B cell (primary cell): ENCODE measurements around the gene CNNM4. TPM values are rescaled to one million over a fixed set of nuclear protein-coding genes. Genes with fewer than 3 reads are reported as not detected.

ENCODE experiments used
- ATAC-seq: fragments of 200-7000 bp; cut with Tn5 transposase; one replicate; pipeline ENCODE4 v1.10.0; 2021; ENCODE audit warnings: low read depth, mild to moderate bottlenecking, moderate number of reproducible peaks, moderate library complexity
- CTCF ChIA-PET: fragments of 350-600 bp; sonication (Branson Sonifier 250); formaldehyde crosslinking; loops from one replicate; lab custom pipeline; 2021; ENCODE audit warnings: antibody characterized with exemption, inconsistent platforms; lab: Charles Lee
- POLR2A ChIA-PET: fragments of 350-600 bp; sonication (Branson Sonifier 250); formaldehyde crosslinking; loops from one replicate; lab custom pipeline; 2021; ENCODE audit warnings: antibody characterized with exemption; lab: Charles Lee
- DNase-seq: peaks from one replicate; pipeline ENCODE4 v3.0.0; 2013
- H2AFZ ChIP-seq: 2 replicates; pipeline ENCODE4 v1.6.1; 2012; ENCODE audit warnings: mild to moderate bottlenecking, low read depth, low read length; ENCODE audit not compliant: insufficient read depth, poor library complexity, severe bottlenecking
- H3K27ac ChIP-seq, 2 donors: 1 replicate in 1 of 2; 2 replicates in 1 of 2; pipeline ENCODE4 v1.5.1; 2012 to 2013; ENCODE audit warnings: low read length in 2 of 2, mild to moderate bottlenecking in 2 of 2, moderate library complexity in 1 of 2
- H3K27me3 ChIP-seq, 4 experiments: fragments of 200-600 bp in 1 of 4; sonication (generic) in 1 of 4; replicated peaks in 1 of 4; 1 replicate in 2 of 4; 2 replicates in 2 of 4; pipeline versions ENCODE4 v1.6.1 to v1.7.0; 2013 to 2016; ENCODE audit warnings: low read length in 3 of 4, mild to moderate bottlenecking in 2 of 4, mixed read lengths in 1 of 4, moderate library complexity in 1 of 4; ENCODE audit not compliant: insufficient read depth in 4 of 4, control insufficient read depth in 3 of 4; ENCODE audit errors: control extremely low read depth in 1 of 4
- H3K36me3 ChIP-seq, 2 experiments: replicated peaks in 1 of 2; 1 replicate in 1 of 2; 2 replicates in 1 of 2; pipeline versions ENCODE4 v1.6.1 to v1.7.1; 2013; ENCODE audit warnings: low read length in 1 of 2; ENCODE audit not compliant: insufficient read depth in 2 of 2, control insufficient read depth in 1 of 2; ENCODE audit errors: control extremely low read depth in 1 of 2, extremely low read depth in 1 of 2
- H3K4me1 ChIP-seq, 2 donors: fragments of 200-600 bp in 1 of 2; sonication (generic) in 1 of 2; 1 replicate in 1 of 2; 2 replicates in 1 of 2; pipeline versions ENCODE4 v1.5.1 to v1.6.1; 2013 to 2017; ENCODE audit warnings: low read length in 2 of 2; ENCODE audit not compliant: control insufficient read depth in 2 of 2, insufficient read depth in 2 of 2
- H3K4me2 ChIP-seq: replicated peaks from 2 replicates; pipeline ENCODE3; 2012; ENCODE audit warnings: mild to moderate bottlenecking, low read depth, low read length; ENCODE audit not compliant: poor library complexity, severe bottlenecking
- H3K4me3 ChIP-seq, 5 experiments: fragments of 200-600 bp in 1 of 5; sonication (generic) in 1 of 5; 1 replicate in 3 of 5; 2 replicates in 2 of 5; pipeline versions ENCODE4 v1.5.1 to v1.7.0; 2011 to 2016; ENCODE audit warnings: low read length in 4 of 5, mild to moderate bottlenecking in 4 of 5, low read depth in 2 of 5, control low read depth in 1 of 5, moderate library complexity in 1 of 5; ENCODE audit not compliant: insufficient read depth in 1 of 5; ENCODE audit errors: control extremely low read depth in 1 of 5, extremely low read depth in 1 of 5
- H3K79me2 ChIP-seq: fragments of 200-600 bp; sonication (generic); one replicate; pipeline ENCODE4 v1.6.0; 2016; ENCODE audit warnings: low read length; ENCODE audit not compliant: control insufficient read depth, insufficient read depth
- H3K9ac ChIP-seq: fragments of 200-600 bp; sonication (generic); 2 replicates; pipeline ENCODE4 v1.6.1; 2017; ENCODE audit warnings: mild to moderate bottlenecking, low read length, moderate library complexity
- H3K9me3 ChIP-seq, 3 donors: one replicate each; pipeline versions ENCODE4 v1.6.1 to v1.7.1; 2013; ENCODE audit warnings: low read length in 2 of 3; ENCODE audit not compliant: control insufficient read depth in 2 of 3, insufficient read depth in 1 of 3; ENCODE audit errors: control extremely low read depth in 1 of 3
- H4K20me1 ChIP-seq: 2 replicates; pipeline ENCODE4 v1.6.0; 2012; ENCODE audit warnings: mild to moderate bottlenecking, low read length; ENCODE audit not compliant: insufficient read depth, control insufficient read depth, poor library complexity, severe bottlenecking
- H3K27ac Mint-ChIP-seq: one replicate; pipeline ENCODE4 v1.8.0; 2021; ENCODE audit warnings: mixed read lengths
- H3K27me3 Mint-ChIP-seq: one replicate; pipeline ENCODE4 v1.8.0; 2021; ENCODE audit warnings: mixed read lengths
- H3K4me1 Mint-ChIP-seq: one replicate; pipeline ENCODE4 v1.8.0; 2021; ENCODE audit warnings: mixed read lengths
- H3K4me3 Mint-ChIP-seq: one replicate; pipeline ENCODE4 v1.8.0; 2021; ENCODE audit warnings: mixed read lengths
- H3K9me3 Mint-ChIP-seq: one replicate; pipeline ENCODE4 v1.8.0; 2022; ENCODE audit warnings: mixed read lengths; ENCODE audit not compliant: insufficient read depth
- EZH2 ChIP-seq: IDR thresholded peaks from 2 replicates; pipeline ENCODE4 v1.6.1; 2012; ENCODE audit warnings: borderline replicate concordance, low read depth, mild to moderate bottlenecking, moderate library complexity, low read length; ENCODE audit not compliant: insufficient read depth, poor library complexity, severe bottlenecking
- WGBS: methylation state at CpG from one replicate; pipeline ENCODE4 v1.1.5; 2013; ENCODE audit warnings: missing lambda C conversion rate; ENCODE audit not compliant: insufficient coverage; 5-methylcytosine and 5-hydroxymethylcytosine counted together
- intact Hi-C: fragments of 100-400 bp; cut with micrococcal nuclease; formaldehyde crosslinking; loops from one replicate; pipeline ENCODE4 v1.10.0; 2022
- polyA minus RNA-seq: library from RNA; depleted of rRNA, polyadenylated mRNA; stranded (reverse); fragments of >200 nt; gene quantifications from 2 replicates; pipeline ENCODE4 v1.2.3, GENCODE V29; 2012
- polyA plus RNA-seq: library from polyadenylated mRNA; depleted of rRNA; stranded (reverse); fragments of >200 nt; gene quantifications from 2 replicates; pipeline ENCODE4 v1.2.3, GENCODE V29; 2012
- total RNA-seq, 2 donors: library from RNA; stranded (reverse); fragments of 120-200 nt in 1 of 2; gene quantifications; 1 replicate in 1 of 2; 2 replicates in 1 of 2; pipeline versions ENCODE4 v1.2.3 to v1.2.4, GENCODE V29; 2013 to 2022
- TF ChIP-seq, protein P1 (sequence below): fragments of 200-600 bp; IDR thresholded peaks from one replicate; pipeline ENCODE4 v1.8.0; 2022; ENCODE audit warnings: antibody characterized with exemption, mild to moderate bottlenecking

The CNNM4 gene
- total RNA-seq (24.0 and 25.6 TPM in 2 replicates), polyA plus RNA-seq (13.0 and 15.1 TPM in 2 replicates), polyA minus RNA-seq (19.6 and 22.5 TPM in 2 replicates)
- 7.0 TPM for total RNA-seq (2013)

DNA sequence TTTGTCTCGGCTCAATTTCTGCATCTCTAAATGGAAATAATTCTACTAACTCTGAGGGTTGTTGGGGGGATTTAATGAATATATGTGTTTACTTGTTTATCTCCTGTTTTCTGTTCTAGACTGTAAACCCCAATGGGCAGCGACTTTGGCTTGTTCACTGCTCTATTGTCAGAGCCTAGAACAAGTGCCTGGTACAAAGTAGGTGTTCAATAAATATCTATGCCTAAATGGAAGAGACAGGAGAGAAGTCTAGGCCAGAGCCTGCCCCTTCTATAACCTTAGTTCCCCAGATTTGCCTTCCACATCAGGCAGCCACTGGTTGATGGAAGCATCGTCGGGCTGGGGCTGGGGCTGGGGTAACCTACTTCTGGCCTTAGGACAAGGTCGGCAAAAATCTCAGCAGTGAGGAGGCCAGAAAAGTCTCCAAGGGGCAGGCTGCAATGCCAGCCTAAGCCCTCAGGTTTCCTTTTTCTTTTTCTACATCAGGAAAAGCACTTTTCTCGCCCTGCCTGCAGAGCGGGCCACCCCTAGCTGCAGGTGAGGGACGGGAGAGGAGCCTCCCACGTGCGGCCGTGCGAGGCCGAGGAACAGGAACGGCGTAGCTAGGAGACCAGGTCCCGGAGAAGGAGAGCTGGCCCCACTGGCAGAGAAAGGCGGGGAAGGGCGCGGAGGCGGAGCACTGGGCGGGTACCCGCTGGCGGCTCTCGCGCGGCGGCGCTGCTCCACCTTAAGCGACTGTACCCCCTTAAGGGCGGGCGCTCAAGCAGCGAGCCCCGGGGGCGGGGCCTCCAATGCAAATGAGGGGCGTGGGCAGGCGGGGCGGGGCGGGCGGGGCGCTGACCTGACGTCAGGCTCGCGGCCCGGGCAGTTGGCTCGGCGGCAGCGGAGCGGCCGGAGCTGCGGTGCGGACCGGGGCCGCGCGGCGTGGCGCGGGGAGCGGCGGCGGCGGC, at the start of gene CNNM4:
Gene CNNM4 (plus strand): TSS at position 867 of the 950 bp plus-strand sequence. CDS start 98 bp downstream, outside the sequence.
- Histone ChIP-seq H3K36me3 (no peaks in the 10 kb centered on the region), H3K79me2 (peaks cover 71% of the 10 kb centered on the region), H4K20me1 (peaks cover 34% of the 10 kb centered on the region), H3K4me2 (peak within 1 kb of the TSS; percentile 93), H2AFZ (peak within 1 kb of the TSS; percentile 91), H3K4me3 (peak within 1 kb of the TSS; percentile 76 to 93 (median 84)), H3K4me1 (peaks cover 46 to 57% of the 10 kb centered on the region in 2 donors), H3K27ac (peak within 1 kb of the TSS; percentile 69 to 79), H3K27me3 (no peaks in the 10 kb centered on the region), H3K9ac (peak within 1 kb of the TSS; percentile 86), H3K9me3 (peaks cover 0 to 4% (median 0%) of the 10 kb centered on the region in 3 donors)
- CTCF ChIA-PET, result interaction anchor here (0.7 to 7.3 kb wide), 9 partner anchors 15 to 223 kb away, joined by 3 to 85 read pairs (median 5); partner anchors contain the start of genes ANKRD39, CNNM3, KANSL3 and LMAN2L
- H3K27me3 Mint-ChIP-seq, result no peaks in the 10 kb centered on the region
- peak; percentile 92 for DNase-seq
- intact Hi-C loops, result loop anchor here (1.0 to 5.0 kb wide), 7 partner anchors 20 to 902 kb away; partner anchors contain the start of genes ACTR1B, ANKRD36, ANKRD39 and ARID5A
- under 1% methylated on average over 60 of the region's 62 CpGs for WGBS
- peaks cover 54% of the 10 kb centered on the region for H3K4me1 Mint-ChIP-seq
- no peaks in the 10 kb centered on the region for H3K9me3 Mint-ChIP-seq
- H3K27ac Mint-ChIP-seq, result peak within 1 kb of the TSS; percentile 95
- H3K4me3 Mint-ChIP-seq, result peak within 1 kb of the TSS; percentile 95
- POLR2A ChIA-PET, result interaction anchor here (0.6 to 2.3 kb wide), 4 partner anchors 9 to 123 kb away, joined by 3 to 13 read pairs (median 8); partner anchors contain the start of genes CNNM3, KANSL3 and LMAN2L
- TF ChIP-seq, protein P1, sequence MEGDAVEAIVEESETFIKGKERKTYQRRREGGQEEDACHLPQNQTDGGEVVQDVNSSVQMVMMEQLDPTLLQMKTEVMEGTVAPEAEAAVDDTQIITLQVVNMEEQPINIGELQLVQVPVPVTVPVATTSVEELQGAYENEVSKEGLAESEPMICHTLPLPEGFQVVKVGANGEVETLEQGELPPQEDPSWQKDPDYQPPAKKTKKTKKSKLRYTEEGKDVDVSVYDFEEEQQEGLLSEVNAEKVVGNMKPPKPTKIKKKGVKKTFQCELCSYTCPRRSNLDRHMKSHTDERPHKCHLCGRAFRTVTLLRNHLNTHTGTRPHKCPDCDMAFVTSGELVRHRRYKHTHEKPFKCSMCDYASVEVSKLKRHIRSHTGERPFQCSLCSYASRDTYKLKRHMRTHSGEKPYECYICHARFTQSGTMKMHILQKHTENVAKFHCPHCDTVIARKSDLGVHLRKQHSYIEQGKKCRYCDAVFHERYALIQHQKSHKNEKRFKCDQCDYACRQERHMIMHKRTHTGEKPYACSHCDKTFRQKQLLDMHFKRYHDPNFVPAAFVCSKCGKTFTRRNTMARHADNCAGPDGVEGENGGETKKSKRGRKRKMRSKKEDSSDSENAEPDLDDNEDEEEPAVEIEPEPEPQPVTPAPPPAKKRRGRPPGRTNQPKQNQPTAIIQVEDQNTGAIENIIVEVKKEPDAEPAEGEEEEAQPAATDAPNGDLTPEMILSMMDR, result no peak
- no peak for TF ChIP-seq EZH2
- ATAC-seq, result peak; percentile 88
